H1 (cell line): ENCODE measurements around the gene KRTAP10-4. TPM values are rescaled to one million over a fixed set of nuclear protein-coding genes. Genes with fewer than 3 reads are reported as not detected.

ENCODE experiments used
- CTCF ChIA-PET: fragments of 300-600 bp; sonication (Branson Sonifier 250); formaldehyde crosslinking; loops from one replicate; lab custom pipeline; 2021; ENCODE audit not compliant: partially characterized antibody; lab: Charles Lee
- POLR2A ChIA-PET: fragments of 300-600 bp; sonication (Branson Sonifier 250); formaldehyde crosslinking; loops from one replicate; lab custom pipeline; 2021; ENCODE audit warnings: inconsistent platforms; ENCODE audit not compliant: partially characterized antibody; lab: Charles Lee
- DNase-seq, 2 experiments: peaks; one replicate each; pipeline versions ENCODE4 v3.0.0 to v3.0.0-alpha.2; 2010 to 2022; ENCODE audit warnings: low spot score in 2 of 2, low read depth in 1 of 2, mixed read lengths in 1 of 2
- FAIRE-seq: peaks from 2 replicates; lab custom pipeline; 2011; peaks lifted over from hg19 to GRCh38; lab: Jason Lieb, UNC
- H2AFZ ChIP-seq: 2 replicates; pipeline ENCODE4 v1.8.1; 2012; ENCODE audit warnings: low read length, inconsistent platforms
- H2AK5ac ChIP-seq: 2 replicates; pipeline ENCODE4 v1.6.1; 2013; ENCODE audit warnings: low read depth, low read length
- H2BK120ac ChIP-seq: replicated peaks from 2 replicates; pipeline ENCODE3; 2013; ENCODE audit warnings: low read depth, low read length, inconsistent platforms
- H2BK12ac ChIP-seq: 2 replicates; pipeline ENCODE4 v1.6.1; 2013; ENCODE audit warnings: low read depth, low read length
- H2BK15ac ChIP-seq: 2 replicates; pipeline ENCODE4 v1.6.1; 2013; ENCODE audit warnings: low read length
- H2BK20ac ChIP-seq: 2 replicates; pipeline ENCODE4 v1.6.1; 2013; ENCODE audit warnings: low read length
- H2BK5ac ChIP-seq: 2 replicates; pipeline ENCODE4 v1.6.1; 2013; ENCODE audit warnings: low read depth, low read length
- H3K14ac ChIP-seq: 2 replicates; pipeline ENCODE4 v1.6.1; 2013; ENCODE audit warnings: inconsistent platforms; ENCODE audit not compliant: insufficient read length
- H3K18ac ChIP-seq: 2 replicates; pipeline ENCODE4 v1.6.1; 2013; ENCODE audit warnings: low read length; ENCODE audit errors: extremely low read depth
- H3K23ac ChIP-seq: 2 replicates; pipeline ENCODE4 v1.6.1; 2013; ENCODE audit warnings: inconsistent platforms; ENCODE audit not compliant: insufficient read length
- H3K23me2 ChIP-seq: 2 replicates; pipeline ENCODE4 v1.6.1; 2013; ENCODE audit warnings: low read depth, low read length
- H3K27ac ChIP-seq: 2 replicates; pipeline ENCODE4 v1.6.1; 2011; ENCODE audit warnings: low read depth, low read length, inconsistent platforms
- H3K27me3 ChIP-seq, 4 experiments: replicated peaks in 1 of 4; 1 replicate in 1 of 4; 2 replicates in 3 of 4; pipeline versions ENCODE4 v1.6.1 to v1.8.1; 2011 to 2013; ENCODE audit warnings: low read length in 3 of 4, mild to moderate bottlenecking in 3 of 4, inconsistent platforms in 2 of 4, mixed read lengths in 2 of 4, moderate library complexity in 1 of 4; ENCODE audit not compliant: control insufficient read depth in 3 of 4, insufficient read depth in 3 of 4; ENCODE audit errors: extremely low read depth in 1 of 4
- H3K36me3 ChIP-seq, 4 experiments: 2 replicates each; pipeline versions ENCODE4 v1.6.1 to v1.8.1; 2011 to 2013; ENCODE audit warnings: mild to moderate bottlenecking in 4 of 4, low read length in 3 of 4, moderate library complexity in 2 of 4, control low read depth in 1 of 4, inconsistent platforms in 1 of 4; ENCODE audit not compliant: insufficient read depth in 4 of 4, control insufficient read depth in 2 of 4
- H3K4ac ChIP-seq: replicated peaks from 2 replicates; pipeline ENCODE3; 2013; ENCODE audit warnings: low read length, low read depth, mixed read lengths, inconsistent platforms; ENCODE audit not compliant: insufficient read length
- H3K4me1 ChIP-seq, 4 experiments: replicated peaks in 1 of 4; 1 replicate in 1 of 4; 2 replicates in 3 of 4; pipeline versions ENCODE4 v1.6.1 to v1.8.1; 2011 to 2013; ENCODE audit warnings: low read length in 3 of 4, inconsistent platforms in 2 of 4, mixed read lengths in 1 of 4; ENCODE audit not compliant: insufficient read depth in 4 of 4, control insufficient read depth in 3 of 4
- H3K4me2 ChIP-seq, 2 experiments: 2 replicates each; pipeline versions ENCODE4 v1.6.1 to v1.8.1; 2011 to 2013; ENCODE audit warnings: low read depth in 2 of 2, low read length in 2 of 2, control low read depth in 1 of 2, inconsistent platforms in 1 of 2, mild to moderate bottlenecking in 1 of 2; ENCODE audit not compliant: insufficient read depth in 1 of 2
- H3K4me3 ChIP-seq, 4 experiments: fragments of 200-600, 300-600 bp in 1 of 4; sonication (generic), shearing (Covaris generic), sonication (Bioruptor Twin) in 1 of 4; 2 replicates each; pipeline versions ENCODE4 v1.5.1 to v1.8.1; 2011 to 2016; ENCODE audit warnings: low read length in 4 of 4, low read depth in 3 of 4, control low read depth in 2 of 4, inconsistent platforms in 2 of 4, mild to moderate bottlenecking in 2 of 4, mixed read lengths in 1 of 4, moderate library complexity in 1 of 4; ENCODE audit not compliant: insufficient read depth in 2 of 4; ENCODE audit errors: extremely low read depth in 1 of 4
- H3K56ac ChIP-seq: replicated peaks from 2 replicates; pipeline ENCODE3; 2013; ENCODE audit warnings: low read depth, mild to moderate bottlenecking, mixed read lengths, low read length, inconsistent platforms; ENCODE audit not compliant: insufficient read length
- H3K79me1 ChIP-seq: 2 replicates; pipeline ENCODE4 v1.6.1; 2013; ENCODE audit warnings: low read depth, low read length, control low read depth
- H3K79me2 ChIP-seq, 2 experiments: 2 replicates each; pipeline versions ENCODE4 v1.6.1 to v1.8.1; 2012 to 2013; ENCODE audit warnings: low read length in 2 of 2, mild to moderate bottlenecking in 2 of 2, inconsistent platforms in 1 of 2; ENCODE audit not compliant: insufficient read depth in 2 of 2, control insufficient read depth in 1 of 2
- H3K9ac ChIP-seq, 4 experiments: replicated peaks in 1 of 4; 1 replicate in 1 of 4; 2 replicates in 3 of 4; pipeline versions ENCODE4 v1.6.1 to v1.8.1; 2011 to 2013; ENCODE audit warnings: low read depth in 3 of 4, low read length in 3 of 4, control low read depth in 2 of 4, mild to moderate bottlenecking in 2 of 4, moderate library complexity in 2 of 4, inconsistent platforms in 1 of 4; ENCODE audit errors: extremely low read depth in 1 of 4
- H3K9me3 ChIP-seq, 2 experiments: 2 replicates each; pipeline versions ENCODE4 v1.6.1 to v1.8.1; 2012 to 2013; ENCODE audit warnings: mild to moderate bottlenecking in 2 of 2, moderate library complexity in 2 of 2, control low read depth in 1 of 2, inconsistent platforms in 1 of 2, low read depth in 1 of 2, low read length in 1 of 2, mixed read lengths in 1 of 2; ENCODE audit not compliant: insufficient read depth in 2 of 2
- H4K20me1 ChIP-seq, 2 experiments: replicated peaks in 1 of 2; 2 replicates each; pipeline versions ENCODE3 to v1.8.1; 2011 to 2013; ENCODE audit warnings: inconsistent platforms in 2 of 2, low read length in 2 of 2, mild to moderate bottlenecking in 1 of 2; ENCODE audit not compliant: insufficient read depth in 2 of 2, control insufficient read depth in 1 of 2
- H4K5ac ChIP-seq: 2 replicates; pipeline ENCODE4 v1.6.1; 2013; ENCODE audit warnings: low read length, low read depth, mixed read lengths, inconsistent platforms; ENCODE audit not compliant: insufficient read length
- H4K8ac ChIP-seq: 2 replicates; pipeline ENCODE4 v1.8.0; 2013; ENCODE audit warnings: mild to moderate bottlenecking, moderate library complexity, low read length, inconsistent platforms; ENCODE audit not compliant: insufficient read depth; ENCODE audit errors: extremely low read depth
- H4K91ac ChIP-seq: replicated peaks from 2 replicates; pipeline ENCODE3; 2013; ENCODE audit warnings: low read length, mixed read lengths, inconsistent platforms; ENCODE audit not compliant: insufficient read length
- TEAD4 ChIP-seq: IDR thresholded peaks from 2 replicates; pipeline ENCODE4 v1.6.1; 2012; ENCODE audit warnings: low read depth, low read length, inconsistent platforms, mixed read lengths
- WGBS, 2 experiments: shearing (Covaris generic) in 1 of 2; methylation state at CpG; one replicate each; pipeline versions ENCODE4 v1.1.6 to v1.1.7; 2013 to 2015; ENCODE audit warnings: low lambda C conversion rate in 2 of 2, mixed read lengths in 2 of 2, inconsistent platforms in 1 of 2, low coverage in 1 of 2, missing lambda C conversion rate in 1 of 2; ENCODE audit not compliant: insufficient replicate concordance in 2 of 2, insufficient coverage in 1 of 2, insufficient read length in 1 of 2; ENCODE audit errors: extremely low coverage in 1 of 2, missing lambda C conversion rate in 1 of 2; 5-methylcytosine and 5-hydroxymethylcytosine counted together
- polyA plus RNA-seq, 7 experiments: library from polyadenylated mRNA; depleted of rRNA in 3 of 7; stranded (reverse) in 5 of 7; unstranded in 2 of 7; fragments of >200 nt in 5 of 7; fragments of 200-250 nt in 2 of 7; gene quantifications; 1 replicate in 5 of 7; 2 replicates in 1 of 7; 4 replicates in 1 of 7; pipeline versions ENCODE4 v1.2.1 to v1.2.3, GENCODE V29; 2011 to 2013; ENCODE audit warnings: missing spikeins in 2 of 7, mixed read lengths in 2 of 7
- total RNA-seq: library from RNA; stranded (reverse); fragmentation: NEBNext Ultra II Directional; extraction: Animal tissue kit (Norgen Biotek cat#: 25700); gene quantifications from 2 replicates; pipeline ENCODE4 v1.2.1, GENCODE V29; 2021

The KRTAP10-4 gene
- total and polyA plus RNA-seq, 2 of the 8 experiments (the other 6 are each of a cell fraction or from before 2014, with no cell fraction given), result not detected

GRCh38 chr21:44594406-44594916 lies 20.9 kb downstream of the KRTAP10-4 start:
- H3K18ac ChIP-seq, result no peak overlapping the region
- no peak overlapping the region for H4K5ac ChIP-seq
- no peaks in the 10 kb centered on the region for H3K79me1 ChIP-seq
- no peak overlapping the region for H2AFZ ChIP-seq
- no peaks in the 10 kb centered on the region for H3K36me3 ChIP-seq
- H3K14ac ChIP-seq, result no peak overlapping the region
- no peaks in the 10 kb centered on the region for H3K27me3 ChIP-seq
- peak overlapping the region; percentile 4; the same call in 1 of the 2 replicates for H2BK20ac ChIP-seq
- no peak overlapping the region for H2BK120ac ChIP-seq
- POLR2A ChIA-PET, result no interaction called here
- no peak overlapping the region for H3K9ac ChIP-seq
- DNase-seq (peak in 1 of 2 experiments; percentile 38), FAIRE-seq (no peak)
- no peak overlapping the region for H3K4ac ChIP-seq
- CTCF ChIA-PET, result interaction anchor here (0.7 to 1.4 kb wide), 3 partner anchors 101 to 199 kb away, joined by 3 to 5 read pairs (median 3); no protein-coding TSS in a partner anchor
- H3K23me2 ChIP-seq, result 0 out of 2 replicates have a peak, but pooled peaks cover 4% of the 10 kb centered on the region
- no peak overlapping the region; the same call in 1 of the 2 replicates for H2BK12ac ChIP-seq
- H2BK5ac ChIP-seq, result peak overlapping the region; percentile 46; the same call in 1 of the 2 replicates
- no peak overlapping the region for H4K8ac ChIP-seq
- peak overlapping the region; percentile 4 for H4K91ac ChIP-seq
- no peak overlapping the region for H3K4me2 ChIP-seq
- H4K20me1 ChIP-seq, result no peaks in the 10 kb centered on the region
- H3K79me2 ChIP-seq, result no peaks in the 10 kb centered on the region
- 93% methylated on average over 11 of the region's 12 CpGs; no CpG with 5 or more reads in 1 of the 2 experiments for WGBS, 2 experiments
- no peak overlapping the region for H3K27ac ChIP-seq
- H2AK5ac ChIP-seq, result no peak overlapping the region
- no peaks in the 10 kb centered on the region for H3K9me3 ChIP-seq
- no peak overlapping the region for H2BK15ac ChIP-seq
- TF ChIP-seq TEAD4, result no peak
- TF ChIP-seq, all 59 proteins: peak for 0
- Histone ChIP-seq H3K23ac (no peak overlapping the region), H3K56ac (no peak overlapping the region), H3K4me3 (no peak overlapping the region), H3K4me1 (peaks cover 2 to 20% (median 9%) of the 10 kb centered on the region in 4 experiments)
